H1 (cell line): ENCODE results near the gene CCDC179. TPM values are rescaled to one million over a fixed set of nuclear protein-coding genes. Genes with fewer than 3 reads are reported as not detected.

ENCODE experiments used
- CTCF ChIA-PET: fragments of 300-600 bp; sonication (Branson Sonifier 250); formaldehyde crosslinking; loops from one replicate; lab custom pipeline; 2021; ENCODE audit not compliant: partially characterized antibody; lab: Charles Lee
- POLR2A ChIA-PET: fragments of 300-600 bp; sonication (Branson Sonifier 250); formaldehyde crosslinking; loops from one replicate; lab custom pipeline; 2021; ENCODE audit warnings: inconsistent platforms; ENCODE audit not compliant: partially characterized antibody; lab: Charles Lee
- DNase-seq, 2 experiments: peaks; one replicate each; pipeline versions ENCODE4 v3.0.0 to v3.0.0-alpha.2; 2010 to 2022; ENCODE audit warnings: low spot score in 2 of 2, low read depth in 1 of 2, mixed read lengths in 1 of 2
- FAIRE-seq: peaks from 2 replicates; lab custom pipeline; 2011; peaks lifted over from hg19 to GRCh38; lab: Jason Lieb, UNC
- H2AFZ ChIP-seq: 2 replicates; pipeline ENCODE4 v1.8.1; 2012; ENCODE audit warnings: low read length, inconsistent platforms
- H2AK5ac ChIP-seq: 2 replicates; pipeline ENCODE4 v1.6.1; 2013; ENCODE audit warnings: low read depth, low read length
- H2BK120ac ChIP-seq: replicated peaks from 2 replicates; pipeline ENCODE3; 2013; ENCODE audit warnings: low read depth, low read length, inconsistent platforms
- H2BK12ac ChIP-seq: 2 replicates; pipeline ENCODE4 v1.6.1; 2013; ENCODE audit warnings: low read depth, low read length
- H2BK15ac ChIP-seq: 2 replicates; pipeline ENCODE4 v1.6.1; 2013; ENCODE audit warnings: low read length
- H2BK20ac ChIP-seq: 2 replicates; pipeline ENCODE4 v1.6.1; 2013; ENCODE audit warnings: low read length
- H2BK5ac ChIP-seq: 2 replicates; pipeline ENCODE4 v1.6.1; 2013; ENCODE audit warnings: low read depth, low read length
- H3K14ac ChIP-seq: 2 replicates; pipeline ENCODE4 v1.6.1; 2013; ENCODE audit warnings: inconsistent platforms; ENCODE audit not compliant: insufficient read length
- H3K18ac ChIP-seq: 2 replicates; pipeline ENCODE4 v1.6.1; 2013; ENCODE audit warnings: low read length; ENCODE audit errors: extremely low read depth
- H3K23ac ChIP-seq: 2 replicates; pipeline ENCODE4 v1.6.1; 2013; ENCODE audit warnings: inconsistent platforms; ENCODE audit not compliant: insufficient read length
- H3K23me2 ChIP-seq: 2 replicates; pipeline ENCODE4 v1.6.1; 2013; ENCODE audit warnings: low read depth, low read length
- H3K27ac ChIP-seq: 2 replicates; pipeline ENCODE4 v1.6.1; 2011; ENCODE audit warnings: low read depth, low read length, inconsistent platforms
- H3K27me3 ChIP-seq, 4 experiments: replicated peaks in 1 of 4; 1 replicate in 1 of 4; 2 replicates in 3 of 4; pipeline versions ENCODE4 v1.6.1 to v1.8.1; 2011 to 2013; ENCODE audit warnings: low read length in 3 of 4, mild to moderate bottlenecking in 3 of 4, inconsistent platforms in 2 of 4, mixed read lengths in 2 of 4, moderate library complexity in 1 of 4; ENCODE audit not compliant: control insufficient read depth in 3 of 4, insufficient read depth in 3 of 4; ENCODE audit errors: extremely low read depth in 1 of 4
- H3K36me3 ChIP-seq, 4 experiments: 2 replicates each; pipeline versions ENCODE4 v1.6.1 to v1.8.1; 2011 to 2013; ENCODE audit warnings: mild to moderate bottlenecking in 4 of 4, low read length in 3 of 4, moderate library complexity in 2 of 4, control low read depth in 1 of 4, inconsistent platforms in 1 of 4; ENCODE audit not compliant: insufficient read depth in 4 of 4, control insufficient read depth in 2 of 4
- H3K4ac ChIP-seq: replicated peaks from 2 replicates; pipeline ENCODE3; 2013; ENCODE audit warnings: low read length, low read depth, mixed read lengths, inconsistent platforms; ENCODE audit not compliant: insufficient read length
- H3K4me1 ChIP-seq, 4 experiments: replicated peaks in 1 of 4; 1 replicate in 1 of 4; 2 replicates in 3 of 4; pipeline versions ENCODE4 v1.6.1 to v1.8.1; 2011 to 2013; ENCODE audit warnings: low read length in 3 of 4, inconsistent platforms in 2 of 4, mixed read lengths in 1 of 4; ENCODE audit not compliant: insufficient read depth in 4 of 4, control insufficient read depth in 3 of 4
- H3K4me2 ChIP-seq, 2 experiments: 2 replicates each; pipeline versions ENCODE4 v1.6.1 to v1.8.1; 2011 to 2013; ENCODE audit warnings: low read depth in 2 of 2, low read length in 2 of 2, control low read depth in 1 of 2, inconsistent platforms in 1 of 2, mild to moderate bottlenecking in 1 of 2; ENCODE audit not compliant: insufficient read depth in 1 of 2
- H3K4me3 ChIP-seq, 4 experiments: fragments of 200-600, 300-600 bp in 1 of 4; sonication (generic), shearing (Covaris generic), sonication (Bioruptor Twin) in 1 of 4; 2 replicates each; pipeline versions ENCODE4 v1.5.1 to v1.8.1; 2011 to 2016; ENCODE audit warnings: low read length in 4 of 4, low read depth in 3 of 4, control low read depth in 2 of 4, inconsistent platforms in 2 of 4, mild to moderate bottlenecking in 2 of 4, mixed read lengths in 1 of 4, moderate library complexity in 1 of 4; ENCODE audit not compliant: insufficient read depth in 2 of 4; ENCODE audit errors: extremely low read depth in 1 of 4
- H3K56ac ChIP-seq: replicated peaks from 2 replicates; pipeline ENCODE3; 2013; ENCODE audit warnings: low read depth, mild to moderate bottlenecking, mixed read lengths, low read length, inconsistent platforms; ENCODE audit not compliant: insufficient read length
- H3K79me1 ChIP-seq: 2 replicates; pipeline ENCODE4 v1.6.1; 2013; ENCODE audit warnings: low read depth, low read length, control low read depth
- H3K79me2 ChIP-seq, 2 experiments: 2 replicates each; pipeline versions ENCODE4 v1.6.1 to v1.8.1; 2012 to 2013; ENCODE audit warnings: low read length in 2 of 2, mild to moderate bottlenecking in 2 of 2, inconsistent platforms in 1 of 2; ENCODE audit not compliant: insufficient read depth in 2 of 2, control insufficient read depth in 1 of 2
- H3K9ac ChIP-seq, 4 experiments: replicated peaks in 1 of 4; 1 replicate in 1 of 4; 2 replicates in 3 of 4; pipeline versions ENCODE4 v1.6.1 to v1.8.1; 2011 to 2013; ENCODE audit warnings: low read depth in 3 of 4, low read length in 3 of 4, control low read depth in 2 of 4, mild to moderate bottlenecking in 2 of 4, moderate library complexity in 2 of 4, inconsistent platforms in 1 of 4; ENCODE audit errors: extremely low read depth in 1 of 4
- H3K9me3 ChIP-seq, 2 experiments: 2 replicates each; pipeline versions ENCODE4 v1.6.1 to v1.8.1; 2012 to 2013; ENCODE audit warnings: mild to moderate bottlenecking in 2 of 2, moderate library complexity in 2 of 2, control low read depth in 1 of 2, inconsistent platforms in 1 of 2, low read depth in 1 of 2, low read length in 1 of 2, mixed read lengths in 1 of 2; ENCODE audit not compliant: insufficient read depth in 2 of 2
- H4K20me1 ChIP-seq, 2 experiments: replicated peaks in 1 of 2; 2 replicates each; pipeline versions ENCODE3 to v1.8.1; 2011 to 2013; ENCODE audit warnings: inconsistent platforms in 2 of 2, low read length in 2 of 2, mild to moderate bottlenecking in 1 of 2; ENCODE audit not compliant: insufficient read depth in 2 of 2, control insufficient read depth in 1 of 2
- H4K5ac ChIP-seq: 2 replicates; pipeline ENCODE4 v1.6.1; 2013; ENCODE audit warnings: low read length, low read depth, mixed read lengths, inconsistent platforms; ENCODE audit not compliant: insufficient read length
- H4K8ac ChIP-seq: 2 replicates; pipeline ENCODE4 v1.8.0; 2013; ENCODE audit warnings: mild to moderate bottlenecking, moderate library complexity, low read length, inconsistent platforms; ENCODE audit not compliant: insufficient read depth; ENCODE audit errors: extremely low read depth
- H4K91ac ChIP-seq: replicated peaks from 2 replicates; pipeline ENCODE3; 2013; ENCODE audit warnings: low read length, mixed read lengths, inconsistent platforms; ENCODE audit not compliant: insufficient read length
- CTCF ChIP-seq, 3 experiments: IDR thresholded peaks; 1 replicate in 2 of 3; 2 replicates in 1 of 3; pipeline versions ENCODE4 v1.5.1 to v1.6.1; 2011; ENCODE audit warnings: low read length in 3 of 3, mild to moderate bottlenecking in 3 of 3, inconsistent platforms in 2 of 3, low read depth in 1 of 3, moderate library complexity in 1 of 3; ENCODE audit not compliant: insufficient read depth in 1 of 3; ENCODE audit errors: control extremely low read depth in 1 of 3
- EP300 ChIP-seq, 2 experiments: IDR thresholded peaks; 1 replicate in 1 of 2; 2 replicates in 1 of 2; pipeline ENCODE4 v1.6.1; 2011 to 2012; ENCODE audit warnings: low read depth in 2 of 2, low read length in 2 of 2, mild to moderate bottlenecking in 2 of 2, borderline replicate concordance in 1 of 2, inconsistent platforms in 1 of 2, moderate library complexity in 1 of 2
- HDAC2 ChIP-seq, 2 experiments: fragments of 300-600 bp in 1 of 2; sonication (generic) in 1 of 2; IDR thresholded peaks; 2 replicates each; pipeline ENCODE4 v1.6.1; 2011 to 2012; ENCODE audit warnings: low read depth in 2 of 2, low read length in 2 of 2, mild to moderate bottlenecking in 2 of 2, moderate library complexity in 2 of 2, borderline replicate concordance in 1 of 2, inconsistent platforms in 1 of 2
- JUND ChIP-seq: IDR thresholded peaks from 2 replicates; pipeline ENCODE4 v1.6.1; 2011; ENCODE audit warnings: mild to moderate bottlenecking, improper control_type of control experiment, low read length
- KDM1A ChIP-seq: fragments of 200-600, 300-600 bp; sonication (generic); IDR thresholded peaks from 2 replicates; pipeline ENCODE4 v1.7.1; 2016; ENCODE audit warnings: mild to moderate bottlenecking, low read length, borderline replicate concordance
- RNF2 ChIP-seq: fragments of 200-900, 300-1000 bp; sonication (generic); IDR thresholded peaks from 2 replicates; pipeline ENCODE4 v1.7.1; 2016; ENCODE audit warnings: borderline replicate concordance, low read depth, mild to moderate bottlenecking, antibody characterized with exemption, low read length; ENCODE audit not compliant: poor library complexity, severe bottlenecking; ENCODE audit errors: missing control alignments
- RXRA ChIP-seq: IDR thresholded peaks from 2 replicates; pipeline ENCODE4 v1.6.1; 2011; ENCODE audit warnings: low read depth, mild to moderate bottlenecking, low read length, moderate library complexity; ENCODE audit not compliant: insufficient read depth
- SIN3A ChIP-seq, 2 experiments: IDR thresholded peaks in 1 of 2; conservative IDR thresholded peaks in 1 of 2; 2 replicates each; pipeline ENCODE4 v1.6.1; 2011 to 2012; ENCODE audit warnings: low read length in 2 of 2, improper control_type of control experiment in 1 of 2, low read depth in 1 of 2, mild to moderate bottlenecking in 1 of 2
- USF2 ChIP-seq: IDR thresholded peaks from 2 replicates; pipeline ENCODE4 v1.6.1; 2011; ENCODE audit warnings: low read length, improper control_type of control experiment
- YY1 ChIP-seq: IDR thresholded peaks from 2 replicates; pipeline ENCODE4 v1.6.1; 2011; ENCODE audit warnings: low read depth, mild to moderate bottlenecking, low read length
- polyA plus RNA-seq, 7 experiments: library from polyadenylated mRNA; depleted of rRNA in 3 of 7; stranded (reverse) in 5 of 7; unstranded in 2 of 7; fragments of >200 nt in 5 of 7; fragments of 200-250 nt in 2 of 7; gene quantifications; 1 replicate in 5 of 7; 2 replicates in 1 of 7; 4 replicates in 1 of 7; pipeline versions ENCODE4 v1.2.1 to v1.2.3, GENCODE V29; 2011 to 2013; ENCODE audit warnings: missing spikeins in 2 of 7, mixed read lengths in 2 of 7
- total RNA-seq: library from RNA; stranded (reverse); fragmentation: NEBNext Ultra II Directional; extraction: Animal tissue kit (Norgen Biotek cat#: 25700); gene quantifications from 2 replicates; pipeline ENCODE4 v1.2.1, GENCODE V29; 2021

The CCDC179 gene
- total and polyA plus RNA-seq, 2 of the 8 experiments (the other 6 are each of a cell fraction or from before 2014, with no cell fraction given), result not detected

- FAIRE-seq (no peak), DNase-seq (no peak)
- H2BK120ac ChIP-seq, result no peak overlapping the region
- H3K4me2 ChIP-seq, result no peak overlapping the region
- no peaks in the 10 kb centered on the region for H4K20me1 ChIP-seq
- no peak overlapping the region for H3K4me3 ChIP-seq
- no peaks in the 10 kb centered on the region for H3K9me3 ChIP-seq
- ChIA-PET CTCF (interaction anchor here (0.8 to 4.4 kb wide), 5 partner anchors 13 to 662 kb away, joined by 3 to 26 read pairs (median 4); no protein-coding TSS in a partner anchor), POLR2A (no interaction called here)
- H3K27ac ChIP-seq, result no peak overlapping the region
- H3K4ac ChIP-seq, result no peak overlapping the region
- no peak overlapping the region for H3K23ac ChIP-seq
- H3K56ac ChIP-seq, result no peak overlapping the region
- H2BK15ac ChIP-seq, result no peak overlapping the region
- no peak overlapping the region for H3K14ac ChIP-seq
- H4K8ac ChIP-seq, result no peak overlapping the region
- no peak overlapping the region for H2BK12ac ChIP-seq
- no peak overlapping the region for H2AK5ac ChIP-seq
- H3K36me3 ChIP-seq, result no peaks in the 10 kb centered on the region
- no peaks in the 10 kb centered on the region for H3K79me2 ChIP-seq
- no peak overlapping the region for H2BK20ac ChIP-seq
- no peaks in the 10 kb centered on the region for H3K27me3 ChIP-seq
- H3K79me1 ChIP-seq, result no peaks in the 10 kb centered on the region
- H2AFZ ChIP-seq, result no peak overlapping the region
- H3K9ac ChIP-seq, result no peak overlapping the region
- no peak overlapping the region for H4K91ac ChIP-seq
- H3K4me1 ChIP-seq, result no peaks in the 10 kb centered on the region
- H3K23me2 ChIP-seq, result no peaks in the 10 kb centered on the region
- no peak overlapping the region for H3K18ac ChIP-seq
- no peak overlapping the region for H4K5ac ChIP-seq
- H2BK5ac ChIP-seq, result no peak overlapping the region
- TF ChIP-seq CTCF (IDR thresholded peaks at IDR 0.05; ENCODE audit: control extremely low read depth in 1 of 3, insufficient read depth in 1 of 3, low read depth in 1 of 3, low read length in 3 of 3) (no peak), RNF2 (no peak), RXRA (no peak), KDM1A (no peak), EP300 (IDR thresholded peaks at IDR 0.05; ENCODE audit: borderline replicate concordance in 1 of 2, low read depth in 2 of 2, low read length in 2 of 2) (no peak), SIN3A (conservative IDR thresholded peaks at IDR 0.05 in 1 of 2, IDR thresholded peaks at IDR 0.05 in 1 of 2; ENCODE audit: low read depth in 1 of 2, low read length in 2 of 2) (no peak), USF2 (no peak), YY1 (no peak), JUND (no peak), HDAC2 (IDR thresholded peaks at IDR 0.05; ENCODE audit: borderline replicate concordance in 1 of 2, low read depth in 2 of 2, low read length in 2 of 2) (no peak)
Observed at GRCh38 chr11:22878039-22878438, 17.8 kb upstream of the CCDC179 start.
